CD14-positive monocyte (primary cell): Measurements from ENCODE around the gene FOLR3. TPM values are rescaled to one million over a fixed set of nuclear protein-coding genes. Genes with fewer than 3 reads are reported as not detected.

ENCODE experiments used
- DNase-seq, 3 donors: peaks; one replicate each; pipeline ENCODE4 v3.0.0-alpha.2; 2011 to 2022
- H2AFZ ChIP-seq: 2 replicates; pipeline ENCODE4 v1.6.0; 2012; ENCODE audit warnings: mild to moderate bottlenecking, low read depth, low read length, inconsistent platforms; ENCODE audit not compliant: insufficient read depth, poor library complexity, severe bottlenecking
- H3K27ac ChIP-seq, 2 donors: 1 replicate in 1 of 2; 2 replicates in 1 of 2; pipeline ENCODE4 v1.5.1; 2012 to 2013; ENCODE audit warnings: low read length in 2 of 2, control low read depth in 1 of 2, inconsistent platforms in 1 of 2, low read depth in 1 of 2, mild to moderate bottlenecking in 1 of 2
- H3K27me3 ChIP-seq, 2 donors: one replicate each; pipeline versions ENCODE4 v1.6.0 to v1.6.1; 2011 to 2013; ENCODE audit warnings: low read length in 2 of 2; ENCODE audit not compliant: control insufficient read depth in 2 of 2, insufficient read depth in 2 of 2
- H3K36me3 ChIP-seq, 2 donors: replicated peaks in 1 of 2; 1 replicate in 1 of 2; 2 replicates in 1 of 2; pipeline versions ENCODE4 v1.5.1 to v1.6.1; 2012 to 2013; ENCODE audit warnings: low read length in 2 of 2, control low read depth in 1 of 2, inconsistent platforms in 1 of 2, mild to moderate bottlenecking in 1 of 2; ENCODE audit not compliant: insufficient read depth in 2 of 2, control insufficient read depth in 1 of 2
- H3K4me1 ChIP-seq, 2 donors: 1 replicate in 1 of 2; 2 replicates in 1 of 2; pipeline versions ENCODE4 v1.5.1 to v1.6.1; 2012 to 2013; ENCODE audit warnings: low read length in 2 of 2, control low read depth in 1 of 2, inconsistent platforms in 1 of 2, mild to moderate bottlenecking in 1 of 2, moderate library complexity in 1 of 2; ENCODE audit not compliant: insufficient read depth in 2 of 2, control insufficient read depth in 1 of 2
- H3K4me2 ChIP-seq: replicated peaks from 2 replicates; pipeline ENCODE3; 2012; ENCODE audit warnings: low read length, moderate library complexity, mild to moderate bottlenecking; ENCODE audit not compliant: poor library complexity, severe bottlenecking; ENCODE audit errors: extremely low read depth
- H3K4me3 ChIP-seq, 3 experiments: fragments of 200-600 bp in 1 of 3; sonication (generic) in 1 of 3; replicated peaks in 1 of 3; 1 replicate in 2 of 3; 2 replicates in 1 of 3; pipeline ENCODE4 v1.5.1; 2011 to 2013; ENCODE audit warnings: low read length in 3 of 3, mild to moderate bottlenecking in 3 of 3, control low read depth in 2 of 3, low read depth in 2 of 3, inconsistent platforms in 1 of 3, moderate library complexity in 1 of 3
- H3K79me2 ChIP-seq: 2 replicates; pipeline ENCODE4 v1.6.0; 2012; ENCODE audit warnings: mild to moderate bottlenecking, control low read depth, inconsistent platforms, low read length, moderate library complexity; ENCODE audit not compliant: insufficient read depth
- H3K9ac ChIP-seq: 2 replicates; pipeline ENCODE4 v1.6.0; 2017; ENCODE audit warnings: low read length, mild to moderate bottlenecking; ENCODE audit not compliant: insufficient read depth, poor library complexity, severe bottlenecking
- H3K9me3 ChIP-seq, 2 donors: replicated peaks in 1 of 2; 1 replicate in 1 of 2; 2 replicates in 1 of 2; pipeline versions ENCODE4 v1.5.1 to v1.6.1; 2012 to 2013; ENCODE audit warnings: low read length in 2 of 2, control low read depth in 1 of 2; ENCODE audit not compliant: control insufficient read depth in 1 of 2, insufficient read depth in 1 of 2
- H4K20me1 ChIP-seq: 2 replicates; pipeline ENCODE4 v1.6.0; 2012; ENCODE audit warnings: mild to moderate bottlenecking, low read length, control low read depth, moderate library complexity; ENCODE audit not compliant: insufficient read depth
- H3K27ac Mint-ChIP-seq, 7 donors: one replicate each; pipeline ENCODE4 v1.8.0; 2020; ENCODE audit warnings: mild to moderate bottlenecking in 7 of 7, mixed read lengths in 7 of 7, moderate library complexity in 6 of 7, inconsistent platforms in 2 of 7
- H3K27me3 Mint-ChIP-seq, 3 donors: one replicate each; pipeline ENCODE4 v1.8.0; 2021 to 2022; ENCODE audit warnings: low read depth in 3 of 3, mild to moderate bottlenecking in 3 of 3, mixed read lengths in 3 of 3, moderate library complexity in 3 of 3, inconsistent platforms in 1 of 3
- H3K36me3 Mint-ChIP-seq, 2 donors: one replicate each; pipeline ENCODE4 v1.8.0; 2020; ENCODE audit warnings: mixed read lengths in 2 of 2, inconsistent platforms in 1 of 2, mild to moderate bottlenecking in 1 of 2
- H3K4me1 Mint-ChIP-seq: one replicate; pipeline ENCODE4 v1.8.0; 2020; ENCODE audit warnings: mild to moderate bottlenecking, mixed read lengths
- H3K4me3 Mint-ChIP-seq, 2 donors: one replicate each; pipeline ENCODE4 v1.8.0; 2020; ENCODE audit warnings: mild to moderate bottlenecking in 2 of 2, mixed read lengths in 2 of 2, moderate library complexity in 1 of 2
- H3K9me3 Mint-ChIP-seq, 7 donors: one replicate each; pipeline ENCODE4 v1.8.0; 2020 to 2022; ENCODE audit warnings: mixed read lengths in 7 of 7, mild to moderate bottlenecking in 6 of 7, moderate library complexity in 6 of 7, inconsistent platforms in 2 of 7
- CTCF ChIP-seq: fragments of 200-600 bp; IDR thresholded peaks from one replicate; pipeline ENCODE4 v1.8.0; 2022; ENCODE audit warnings: antibody characterized with exemption, mild to moderate bottlenecking
- WGBS: methylation state at CpG from one replicate; pipeline ENCODE4 v1.1.5; 2013; ENCODE audit warnings: missing lambda C conversion rate; ENCODE audit not compliant: insufficient coverage; 5-methylcytosine and 5-hydroxymethylcytosine counted together
- intact Hi-C, 2 donors: fragments of 100-400 bp; cut with micrococcal nuclease; formaldehyde crosslinking; loops; one replicate each; pipeline versions ENCODE4 v1.15.0 to v1.15.1; 2023
- polyA plus RNA-seq, 3 donors: library from polyadenylated mRNA; depleted of rRNA in 1 of 3; unstranded in 2 of 3; stranded (reverse) in 1 of 3; fragments of 300-500 nt in 2 of 3; fragments of >200 nt in 1 of 3; fragmentation: Illumina TruSeq in 2 of 3; gene quantifications; 1 replicate in 2 of 3; 2 replicates in 1 of 3; pipeline ENCODE4 v1.2.3, GENCODE V29; 2012 to 2021

Gene FOLR3
- polyA plus RNA-seq, 3 donors: 22.3 to 330 (median 74.0) TPM

- Mint-ChIP-seq H3K9me3 (peaks cover 0 to 2% (median 0%) of the 10 kb centered on the region in 7 donors), H3K27me3 (peaks cover 4 to 13% (median 6%) of the 10 kb centered on the region in 3 donors), H3K4me3 (no peak overlapping the region), H3K36me3 (no peaks in the 10 kb centered on the region), H3K4me1 (no peaks in the 10 kb centered on the region), H3K27ac (no peak overlapping the region)
- H3K4me1 ChIP-seq: no peaks in the 10 kb centered on the region
- H2AFZ ChIP-seq: no peak overlapping the region
- H3K36me3 ChIP-seq: no peaks in the 10 kb centered on the region
- H3K9ac ChIP-seq: no peak overlapping the region
- DNase-seq: no peak
- H3K27me3 ChIP-seq: no peaks in the 10 kb centered on the region
- TF ChIP-seq CTCF: no peak
- H3K79me2 ChIP-seq: no peaks in the 10 kb centered on the region
- H3K4me2 ChIP-seq: no peak overlapping the region
- H3K4me3 ChIP-seq: no peak overlapping the region
- no peaks in the 10 kb centered on the region for H3K9me3 ChIP-seq
- H3K27ac ChIP-seq: no peak overlapping the region
- intact Hi-C loops: no loop called here
- no peaks in the 10 kb centered on the region for H4K20me1 ChIP-seq
- WGBS: no CpG with 5 or more reads among the region's 4 CpGs
Measured at GRCh38 chr11:72157131-72157530, 21.6 kb downstream of the FOLR3 start.

DNA sequence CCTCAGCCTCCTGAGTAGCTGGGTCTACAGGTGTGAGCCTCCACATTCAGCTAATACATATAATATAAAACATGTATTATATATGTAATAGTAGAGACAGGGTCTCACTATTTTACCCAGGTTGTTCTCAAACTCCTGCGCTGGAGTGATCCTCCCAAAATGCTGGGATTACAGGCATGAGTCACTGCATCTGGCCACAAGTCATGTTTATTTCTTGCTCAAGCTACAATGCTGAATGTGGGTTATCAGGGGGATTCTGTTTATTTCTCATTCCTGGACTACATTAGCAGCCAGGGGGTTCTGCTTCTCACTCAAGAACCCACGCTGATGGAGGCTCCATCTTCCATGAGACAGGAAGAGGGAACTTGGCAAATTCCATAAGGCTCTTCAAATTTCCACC, 24.8 kb downstream of the FOLR3 start:
- no peak for TF ChIP-seq CTCF
- Histone ChIP-seq H3K4me1 (no peaks in the 10 kb centered on the region), H4K20me1 (no peaks in the 10 kb centered on the region), H3K27ac (no peak overlapping the region), H2AFZ (no peak overlapping the region), H3K36me3 (no peaks in the 10 kb centered on the region), H3K9ac (no peak overlapping the region), H3K79me2 (no peaks in the 10 kb centered on the region), H3K27me3 (no peaks in the 10 kb centered on the region), H3K4me3 (no peak overlapping the region), H3K9me3 (no peaks in the 10 kb centered on the region), H3K4me2 (no peak overlapping the region)
- H3K4me1 Mint-ChIP-seq: no peaks in the 10 kb centered on the region
- H3K27me3 Mint-ChIP-seq: peaks cover 7 to 14% (median 9%) of the 10 kb centered on the region in 3 donors
- H3K27ac Mint-ChIP-seq: no peak overlapping the region
- H3K4me3 Mint-ChIP-seq: no peak overlapping the region
- no peaks in the 10 kb centered on the region for H3K36me3 Mint-ChIP-seq
- DNase-seq: no peak
- peaks cover 0 to 2% (median 0%) of the 10 kb centered on the region in 7 donors for H3K9me3 Mint-ChIP-seq
- intact Hi-C loops: no loop called here
- 83% methylated on average over 1 of the region's 2 CpGs for WGBS
